ENCODE measurements around the gene LPIN1. TPM values are rescaled to one million over a fixed set of nuclear protein-coding genes. Genes with fewer than 3 reads are reported as not detected.

The LPIN1 gene
- total and polyA plus RNA-seq, 4 donors = 4.4 to 54.0 (median 23.0) TPM

DNA sequence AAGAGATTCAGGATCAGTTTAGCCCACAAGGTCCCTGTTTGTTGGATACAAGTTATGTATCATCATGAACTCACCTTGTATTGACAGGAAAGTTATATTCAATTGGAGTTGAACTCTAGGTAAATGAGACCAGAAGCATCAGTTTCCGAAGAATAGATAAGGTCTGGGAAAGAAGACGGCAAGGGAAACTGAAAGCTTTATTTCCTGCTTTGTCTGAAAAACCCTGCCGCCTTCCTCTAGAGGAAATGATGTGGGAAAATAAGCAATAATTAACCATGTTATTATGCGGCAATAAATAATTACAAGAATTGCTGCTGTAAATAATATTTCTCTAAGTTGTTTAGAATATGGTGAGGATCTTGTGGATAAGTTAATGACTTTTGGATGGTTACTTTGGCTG is 32.0 kb downstream of the LPIN1 start:
- 88 to 93% methylated on average over 4 of the region's 4 CpGs for WGBS, 2 donors
- no peaks in the 10 kb centered on the region for H3K4me1 ChIP-seq (ENCODE audit: control insufficient read depth in 1 of 2, insufficient read depth in 2 of 2, low read length in 2 of 2)
- intact Hi-C loops (cut with DNase I) = loop anchor here (2.0 to 5.0 kb wide), 3 partner anchors 86 to 301 kb away; no protein-coding TSS in a partner anchor
- no peak for ATAC-seq (ENCODE audit: low FRiP score)
- H3K4me3 ChIP-seq (ENCODE audit: low read length in 2 of 2) = no peak overlapping the region
- peaks cover 0 to 4% of the 10 kb centered on the region in 2 donors for H3K36me3 ChIP-seq (ENCODE audit: control insufficient read depth in 1 of 2, insufficient read depth in 2 of 2, low read length in 1 of 2)
- H3K9me3 ChIP-seq (ENCODE audit: control insufficient read depth, low read length) = no peaks in the 10 kb centered on the region
- DNase-seq = no peak
- H3K27me3 ChIP-seq (ENCODE audit: control insufficient read depth in 1 of 2, insufficient read depth in 2 of 2, low read length in 1 of 2) = no peaks in the 10 kb centered on the region
- no peak overlapping the region for H3K27ac ChIP-seq (ENCODE audit: low read depth in 1 of 2, low read length in 2 of 2)

DNA sequence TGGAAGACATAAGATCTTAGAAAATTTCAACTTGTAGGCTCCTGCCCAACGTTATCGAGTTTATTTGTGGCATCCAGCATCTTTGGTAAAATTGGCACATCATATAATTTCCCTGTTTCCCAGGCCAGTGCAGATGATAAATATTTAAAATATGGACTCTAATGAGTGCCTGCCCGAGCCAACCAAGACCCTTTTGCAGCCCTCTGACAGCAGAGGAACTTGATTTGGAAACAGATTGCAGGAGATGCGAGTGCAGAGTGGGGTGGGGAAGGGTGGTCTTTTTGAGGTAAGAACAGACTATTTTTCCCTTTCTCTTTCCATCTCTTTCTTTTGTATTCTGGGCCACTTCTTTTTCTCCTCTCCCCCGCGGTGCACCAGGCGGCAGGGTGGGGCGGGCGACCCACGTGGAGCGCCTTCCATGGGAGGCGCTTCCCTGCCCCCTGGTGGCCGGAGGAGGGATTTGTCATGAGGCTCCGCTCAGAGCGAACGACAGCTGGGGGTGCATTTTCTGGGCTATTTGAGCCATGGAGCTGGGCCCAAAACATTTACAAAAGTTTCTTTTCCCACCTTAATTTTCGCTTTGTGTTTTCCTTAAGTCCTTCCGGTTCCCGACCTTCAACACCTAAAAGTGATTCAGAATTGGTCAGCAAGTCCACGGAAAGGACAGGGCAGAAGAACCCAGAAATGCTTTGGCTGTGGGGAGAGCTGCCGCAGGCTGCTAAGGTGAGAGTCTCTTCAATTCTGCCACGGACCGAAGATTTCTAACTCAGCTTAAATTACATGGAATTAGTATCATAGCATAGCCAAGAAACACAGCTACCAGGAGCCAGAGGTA is 32.7 kb downstream of the LPIN1 start:
- ATAC-seq (ENCODE audit: low FRiP score) (peak; percentile 94), DNase-seq (peak; percentile 83 to 94)
- 21 to 22% methylated on average over 23 of the region's 23 CpGs for WGBS, 2 donors
- Histone ChIP-seq H3K36me3 (ENCODE audit: control insufficient read depth in 1 of 2, insufficient read depth in 2 of 2, low read length in 1 of 2) (peaks cover 0 to 4% of the 10 kb centered on the region in 2 donors), H3K4me3 (ENCODE audit: low read length in 2 of 2) (no peak overlapping the region), H3K27ac (ENCODE audit: low read depth in 1 of 2, low read length in 2 of 2) (no peak overlapping the region), H3K27me3 (ENCODE audit: control insufficient read depth in 1 of 2, insufficient read depth in 2 of 2, low read length in 1 of 2) (no peaks in the 10 kb centered on the region), H3K9me3 (ENCODE audit: control insufficient read depth, low read length) (no peaks in the 10 kb centered on the region), H3K4me1 (ENCODE audit: control insufficient read depth in 1 of 2, insufficient read depth in 2 of 2, low read length in 2 of 2) (no peaks in the 10 kb centered on the region)
- intact Hi-C loops (cut with DNase I) = loop anchor here (2.0 to 5.0 kb wide), 3 partner anchors 87 to 302 kb away; no protein-coding TSS in a partner anchor

DNA sequence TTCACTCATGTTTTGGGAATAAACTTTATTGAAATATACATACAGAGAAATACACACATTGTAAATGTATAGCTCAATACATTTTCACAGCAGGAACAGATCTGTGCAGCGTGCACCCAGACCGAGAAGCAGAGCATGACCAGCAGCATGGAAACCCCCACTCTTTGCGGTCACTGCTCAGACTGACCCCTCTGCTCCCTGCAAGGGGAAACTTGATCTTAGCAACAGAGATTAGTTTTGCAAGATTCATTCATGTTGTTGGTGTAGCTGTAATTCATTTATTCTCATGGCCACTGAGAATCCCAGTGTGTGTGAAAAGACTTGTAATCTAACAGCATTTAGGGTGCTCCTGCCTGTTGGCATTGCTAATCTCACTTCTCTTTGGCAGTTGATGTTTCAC is 35.2 kb downstream of the LPIN1 start:
- DNase-seq (no peak), ATAC-seq (ENCODE audit: low FRiP score) (no peak)
- no peak overlapping the region for H3K4me3 ChIP-seq (ENCODE audit: low read length in 2 of 2)
- intact Hi-C loops (cut with DNase I) = no loop called here
- peaks cover 0 to 3% of the 10 kb centered on the region in 2 donors for H3K36me3 ChIP-seq (ENCODE audit: control insufficient read depth in 1 of 2, insufficient read depth in 2 of 2, low read length in 1 of 2)
- 95 to 96% methylated on average over 3 of the region's 3 CpGs for WGBS, 2 donors
- no peak overlapping the region for H3K27ac ChIP-seq (ENCODE audit: low read depth in 1 of 2, low read length in 2 of 2)
- H3K27me3 ChIP-seq (ENCODE audit: control insufficient read depth in 1 of 2, insufficient read depth in 2 of 2, low read length in 1 of 2) = no peaks in the 10 kb centered on the region
- H3K9me3 ChIP-seq (ENCODE audit: control insufficient read depth, low read length) = no peaks in the 10 kb centered on the region
- no peaks in the 10 kb centered on the region for H3K4me1 ChIP-seq (ENCODE audit: control insufficient read depth in 1 of 2, insufficient read depth in 2 of 2, low read length in 2 of 2)

DNA sequence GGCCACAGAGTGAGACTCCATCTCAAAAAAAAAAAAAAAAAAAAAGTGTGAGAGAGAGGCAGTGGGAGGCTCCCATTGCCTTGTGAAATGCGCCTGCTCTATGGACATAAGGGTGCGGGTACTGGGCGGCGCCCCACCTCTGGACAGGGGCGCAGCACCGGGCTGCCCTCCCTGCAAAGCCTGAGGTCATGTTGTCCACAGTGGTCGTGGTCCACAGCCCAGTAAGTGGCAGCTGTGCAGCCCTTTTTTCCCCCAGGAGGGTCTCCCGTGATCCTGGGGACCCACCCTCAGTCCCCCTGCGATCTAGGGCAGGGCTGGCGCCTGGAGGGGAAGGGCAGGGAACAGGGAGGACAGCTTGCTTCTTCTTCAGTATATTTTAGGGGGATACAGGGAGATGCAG is 37.8 kb downstream of the LPIN1 start:
- Histone ChIP-seq H3K4me3 (ENCODE audit: low read length in 2 of 2) (no peak overlapping the region), H3K27me3 (ENCODE audit: control insufficient read depth in 1 of 2, insufficient read depth in 2 of 2, low read length in 1 of 2) (no peaks in the 10 kb centered on the region), H3K4me1 (ENCODE audit: control insufficient read depth in 1 of 2, insufficient read depth in 2 of 2, low read length in 2 of 2) (no peaks in the 10 kb centered on the region), H3K36me3 (ENCODE audit: control insufficient read depth in 1 of 2, insufficient read depth in 2 of 2, low read length in 1 of 2) (peaks cover 0 to 7% of the 10 kb centered on the region in 2 donors), H3K9me3 (ENCODE audit: control insufficient read depth, low read length) (no peaks in the 10 kb centered on the region), H3K27ac (ENCODE audit: low read depth in 1 of 2, low read length in 2 of 2) (no peak overlapping the region)
- DNase-seq = no peak
- 89 to 91% methylated on average over 10 of the region's 10 CpGs for WGBS, 2 donors
- no peak for ATAC-seq (ENCODE audit: low FRiP score)
- intact Hi-C loops (cut with DNase I) = no loop called here

DNA sequence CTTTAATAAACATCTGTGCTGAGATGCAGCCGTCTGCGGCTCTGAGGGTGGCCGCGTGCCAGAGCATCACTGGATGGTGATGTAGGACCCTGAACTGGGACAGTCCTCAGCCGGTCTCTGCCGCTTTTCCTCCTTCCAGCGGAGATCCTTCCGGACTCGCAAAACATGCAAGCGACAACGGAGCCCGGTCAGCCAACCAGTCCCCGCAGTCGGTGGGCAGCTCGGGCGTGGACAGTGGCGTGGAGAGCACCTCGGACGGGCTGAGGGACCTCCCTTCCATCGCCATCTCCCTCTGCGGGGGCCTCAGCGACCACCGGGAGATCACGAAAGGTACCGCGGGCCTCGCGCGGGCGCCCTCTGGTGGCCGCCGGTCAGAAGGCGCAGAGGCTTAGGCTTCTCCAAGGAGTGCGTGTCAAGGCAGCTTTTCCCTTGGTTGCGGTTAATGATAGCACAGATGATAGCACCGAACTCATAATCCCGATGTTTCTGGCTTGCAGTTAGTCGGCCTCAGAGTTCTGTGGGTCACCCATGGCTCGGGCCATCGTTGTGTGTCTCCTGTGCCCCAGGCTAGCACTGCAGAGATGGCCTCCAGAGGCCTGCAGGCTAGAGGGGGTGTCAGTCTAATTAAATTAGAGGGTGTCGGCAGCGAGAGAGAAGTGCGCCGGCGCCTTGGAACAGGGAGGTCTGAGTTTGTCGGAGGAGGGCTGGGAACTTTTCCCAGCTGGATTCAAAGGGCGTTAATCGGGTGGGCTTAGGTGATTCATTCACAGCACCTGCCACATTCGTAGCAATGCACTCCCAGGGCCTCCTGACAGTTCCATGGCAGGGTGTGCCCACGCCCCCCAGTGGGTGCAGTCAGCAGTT is 38.5 kb downstream of the LPIN1 start:
- peak overlapping the region in 1 of 2 donors; percentile 16 for H3K4me3 ChIP-seq (ENCODE audit: low read length in 2 of 2)
- DNase-seq (no peak), ATAC-seq (ENCODE audit: low FRiP score) (peak; percentile 81)
- no peak overlapping the region for H3K27ac ChIP-seq (ENCODE audit: low read depth in 1 of 2, low read length in 2 of 2)
- peaks cover 0 to 7% of the 10 kb centered on the region in 2 donors for H3K36me3 ChIP-seq (ENCODE audit: control insufficient read depth in 1 of 2, insufficient read depth in 2 of 2, low read length in 1 of 2)
- no peaks in the 10 kb centered on the region for H3K27me3 ChIP-seq (ENCODE audit: control insufficient read depth in 1 of 2, insufficient read depth in 2 of 2, low read length in 1 of 2)
- H3K9me3 ChIP-seq (ENCODE audit: control insufficient read depth, low read length) = no peaks in the 10 kb centered on the region
- WGBS, 2 donors = 19 to 23% methylated on average over 50 of the region's 50 CpGs
- intact Hi-C loops (cut with DNase I) = no loop called here
- no peaks in the 10 kb centered on the region for H3K4me1 ChIP-seq (ENCODE audit: control insufficient read depth in 1 of 2, insufficient read depth in 2 of 2, low read length in 2 of 2)

DNA sequence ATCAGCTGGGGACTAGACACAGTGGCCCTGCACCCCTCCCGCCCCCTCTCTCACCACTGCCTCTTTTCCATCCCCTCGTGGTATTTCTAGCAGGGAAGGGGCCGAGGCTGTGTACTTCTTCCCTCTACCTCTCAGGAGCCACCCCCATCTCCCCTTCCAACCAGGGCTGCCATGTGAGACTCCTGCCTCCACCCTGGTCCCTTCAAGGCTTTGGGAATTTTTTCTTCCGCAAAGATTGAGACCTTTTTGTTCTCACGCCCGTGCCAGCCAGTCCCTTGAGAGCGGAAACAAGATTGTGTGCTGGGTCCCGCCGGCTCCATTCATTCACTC is 39.1 kb downstream of the LPIN1 start:
- Histone ChIP-seq H3K9me3 (ENCODE audit: control insufficient read depth, low read length) (no peaks in the 10 kb centered on the region), H3K36me3 (ENCODE audit: control insufficient read depth in 1 of 2, insufficient read depth in 2 of 2, low read length in 1 of 2) (peaks cover 0 to 8% of the 10 kb centered on the region in 2 donors), H3K4me1 (ENCODE audit: control insufficient read depth in 1 of 2, insufficient read depth in 2 of 2, low read length in 2 of 2) (no peaks in the 10 kb centered on the region), H3K27me3 (ENCODE audit: control insufficient read depth in 1 of 2, insufficient read depth in 2 of 2, low read length in 1 of 2) (no peaks in the 10 kb centered on the region), H3K4me3 (ENCODE audit: low read length in 2 of 2) (no peak overlapping the region), H3K27ac (ENCODE audit: low read depth in 1 of 2, low read length in 2 of 2) (no peak overlapping the region)
- intact Hi-C loops (cut with DNase I) = no loop called here
- WGBS, 2 donors = 88 to 92% methylated on average over 8 to 9 of the region's 9 CpGs
- DNase-seq (no peak), ATAC-seq (ENCODE audit: low FRiP score) (no peak)

DNA sequence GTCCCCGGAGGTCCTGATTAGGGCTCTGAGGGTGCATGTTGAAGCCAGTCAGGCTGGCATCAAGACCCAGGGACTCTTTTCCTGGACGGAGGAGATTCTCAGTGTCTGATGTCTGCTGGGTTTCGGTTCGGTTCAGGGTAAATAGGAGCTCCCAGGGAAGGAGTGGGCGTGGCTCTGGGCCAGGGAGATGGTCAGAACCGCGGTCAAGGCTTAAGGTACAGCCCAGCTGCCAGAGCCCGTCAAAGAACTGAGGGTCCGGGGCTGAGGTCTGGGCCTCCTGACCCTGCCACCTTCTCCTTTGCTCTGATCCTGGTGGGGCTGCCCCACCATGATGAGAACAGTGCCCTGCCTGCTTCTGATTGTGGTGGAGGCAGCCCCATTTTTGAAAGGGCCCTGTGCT is 39.8 kb downstream of the LPIN1 start:
- intact Hi-C loops (cut with DNase I) = no loop called here
- ATAC-seq (ENCODE audit: low FRiP score) = no peak
- H3K27me3 ChIP-seq (ENCODE audit: control insufficient read depth in 1 of 2, insufficient read depth in 2 of 2, low read length in 1 of 2) = no peaks in the 10 kb centered on the region
- H3K4me3 ChIP-seq (ENCODE audit: low read length in 2 of 2) = no peak overlapping the region
- no peaks in the 10 kb centered on the region for H3K9me3 ChIP-seq (ENCODE audit: control insufficient read depth, low read length)
- no peaks in the 10 kb centered on the region for H3K4me1 ChIP-seq (ENCODE audit: control insufficient read depth in 1 of 2, insufficient read depth in 2 of 2, low read length in 2 of 2)
- WGBS, 2 donors = 94 to 97% methylated on average over 9 of the region's 9 CpGs
- H3K27ac ChIP-seq (ENCODE audit: low read depth in 1 of 2, low read length in 2 of 2) = no peak overlapping the region
- no peak for DNase-seq
- peaks cover 0 to 7% of the 10 kb centered on the region in 2 donors for H3K36me3 ChIP-seq (ENCODE audit: control insufficient read depth in 1 of 2, insufficient read depth in 2 of 2, low read length in 1 of 2)

DNA sequence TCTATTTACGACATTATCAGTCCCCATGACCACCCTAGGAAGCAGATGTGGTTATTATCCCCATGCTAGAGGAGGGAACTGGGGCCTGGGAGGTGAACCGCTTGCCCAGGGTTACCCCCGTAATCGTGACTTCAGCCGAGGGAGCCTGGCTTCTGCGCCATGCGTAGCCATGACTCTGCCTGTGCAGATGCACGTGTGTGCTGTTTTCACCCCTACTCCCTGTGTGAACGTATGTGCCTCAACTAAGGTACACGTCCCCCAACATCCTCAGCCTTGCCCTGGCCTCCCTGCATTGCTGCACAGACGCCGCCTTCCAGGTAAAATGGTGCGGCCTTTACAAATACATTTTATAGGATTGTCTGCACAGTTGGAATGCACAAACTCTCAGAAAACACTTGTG is 40.2 kb downstream of the LPIN1 start:
- H3K4me3 ChIP-seq (ENCODE audit: low read length in 2 of 2) = no peak overlapping the region
- intact Hi-C loops (cut with DNase I) = no loop called here
- H3K36me3 ChIP-seq (ENCODE audit: control insufficient read depth in 1 of 2, insufficient read depth in 2 of 2, low read length in 1 of 2) = peaks cover 0 to 7% of the 10 kb centered on the region in 2 donors
- H3K27ac ChIP-seq (ENCODE audit: low read depth in 1 of 2, low read length in 2 of 2) = no peak overlapping the region
- ATAC-seq (ENCODE audit: low FRiP score) = no peak
- H3K27me3 ChIP-seq (ENCODE audit: control insufficient read depth in 1 of 2, insufficient read depth in 2 of 2, low read length in 1 of 2) = no peaks in the 10 kb centered on the region
- no peak for DNase-seq
- no peaks in the 10 kb centered on the region for H3K4me1 ChIP-seq (ENCODE audit: control insufficient read depth in 1 of 2, insufficient read depth in 2 of 2, low read length in 2 of 2)
- no peaks in the 10 kb centered on the region for H3K9me3 ChIP-seq (ENCODE audit: control insufficient read depth, low read length)
- WGBS, 2 donors = 93 to 98% methylated on average over 13 of the region's 13 CpGs
